HG02970 (cell line): ENCODE results near the gene ARHGAP5.

Experiments
- ATAC-seq: cut with Tn5 transposase; IDR thresholded peaks from one replicate; pipeline ENCODE4 v1.9.1; 2021; ENCODE audit warnings: mild to moderate bottlenecking, moderate library complexity, moderate number of reproducible peaks; ENCODE audit not compliant: unreplicated experiment, low FRiP score

ARHGAP5 gene

GRCh38 chr14:32077081-32078022 lies at the start of gene ARHGAP5:
Gene ARHGAP5 (plus strand): TSS chr14:32077304. CDS start chr14:32090670, 13,366 bp downstream.
- peak; percentile 27 for ATAC-seq

GRCh38 chr14:32028599-32028998 lies 48.5 kb upstream of the ARHGAP5 start:
- ATAC-seq: no peak

GRCh38 chr14:32033543-32033942 lies 43.6 kb upstream of the ARHGAP5 start:
- no peak for ATAC-seq

- no peak for ATAC-seq
Measured at GRCh38 chr14:32038876-32039275, 38.2 kb upstream of the ARHGAP5 start.

GRCh38 chr14:32039401-32040030 lies 37.6 kb upstream of the ARHGAP5 start:
- no peak for ATAC-seq

GRCh38 chr14:32043624-32044023 lies 33.5 kb upstream of the ARHGAP5 start:
- no peak for ATAC-seq

- no peak for ATAC-seq
Measured at GRCh38 chr14:32044454-32044853, 32.6 kb upstream of the ARHGAP5 start.

GRCh38 chr14:32047791-32048190 lies 29.3 kb upstream of the ARHGAP5 start:
- no peak for ATAC-seq

GRCh38 chr14:32049361-32050088 lies 27.6 kb upstream of the ARHGAP5 start:
- no peak for ATAC-seq

GRCh38 chr14:32050878-32051277 lies 26.2 kb upstream of the ARHGAP5 start:
- ATAC-seq: no peak

GRCh38 chr14:32054536-32054935 lies 22.6 kb upstream of the ARHGAP5 start:
- no peak for ATAC-seq

GRCh38 chr14:32055175-32055574 lies 21.9 kb upstream of the ARHGAP5 start:
- no peak for ATAC-seq

GRCh38 chr14:32059702-32060101 lies 17.4 kb upstream of the ARHGAP5 start:
- no peak for ATAC-seq

- ATAC-seq: no peak
Measured at GRCh38 chr14:32064931-32065330, 12.2 kb upstream of the ARHGAP5 start.

GRCh38 chr14:32068708-32069107 lies 8.4 kb upstream of the ARHGAP5 start:
- ATAC-seq: no peak

GRCh38 chr14:32070282-32070681 lies 6.8 kb upstream of the ARHGAP5 start:
- ATAC-seq: no peak

GRCh38 chr14:32072676-32073075 lies 4.4 kb upstream of the ARHGAP5 start:
- ATAC-seq: no peak

GRCh38 chr14:32073537-32074189 lies 3.4 kb upstream of the ARHGAP5 start:
- no peak for ATAC-seq

GRCh38 chr14:32074887-32075572 lies 2.1 kb upstream of the ARHGAP5 start:
- no peak for ATAC-seq
